ENCODE data around the gene TMEM143. TPM values are rescaled to one million over a fixed set of nuclear protein-coding genes. Genes with fewer than 3 reads are reported as not detected.

Gene TMEM143
- total RNA-seq, 1 donor from 2014 or later, result 11.1 TPM

DNA sequence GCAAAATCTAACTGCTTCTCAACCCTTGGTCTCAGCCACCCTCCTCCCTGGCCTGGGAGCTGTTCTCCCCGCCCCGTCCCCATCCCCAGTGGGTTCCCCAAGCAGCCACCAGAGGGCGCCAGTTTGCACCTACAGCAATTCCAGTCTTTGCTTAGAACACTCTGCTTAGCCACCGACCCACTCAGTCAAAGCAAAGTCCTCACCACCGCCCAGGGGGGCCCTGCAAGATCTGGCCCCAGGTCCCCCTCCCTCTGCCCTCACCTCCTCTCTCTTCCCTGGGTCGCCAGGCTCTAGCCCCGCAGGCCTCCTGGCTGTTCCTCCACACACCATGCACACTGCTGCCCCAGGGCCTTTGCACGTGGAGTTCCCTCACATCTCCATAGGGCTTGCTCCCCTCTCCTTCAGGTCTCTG lies 12.4 kb downstream of the TMEM143 start:
- no peaks in the 10 kb centered on the region for H3K36me3 ChIP-seq
- no peak overlapping the region for H3K4me3 ChIP-seq
- TF ChIP-seq CTCF (IDR thresholded peaks at IDR 0.05), result peak; percentile 86
- H3K9me3 ChIP-seq, result no peaks in the 10 kb centered on the region
- no peaks in the 10 kb centered on the region for H3K27me3 ChIP-seq (ENCODE audit: low read depth)
- H3K27ac ChIP-seq, result no peak overlapping the region
- H3K4me1 ChIP-seq, result no peaks in the 10 kb centered on the region
- DNase-seq, result peak; percentile 84
- ATAC-seq, result peak; percentile 87
- intact Hi-C loops (cut with DNase I), result no loop called here

GRCh38 chr19:48350856-48351255 lies 12.9 kb downstream of the TMEM143 start:
- no peak for DNase-seq
- no peak for TF ChIP-seq CTCF (IDR thresholded peaks at IDR 0.05)
- H3K27ac ChIP-seq, result no peak overlapping the region
- no peaks in the 10 kb centered on the region for H3K27me3 ChIP-seq (ENCODE audit: low read depth)
- no peaks in the 10 kb centered on the region for H3K36me3 ChIP-seq
- intact Hi-C loops (cut with DNase I), result no loop called here
- no peaks in the 10 kb centered on the region for H3K4me1 ChIP-seq
- ATAC-seq, result no peak
- H3K4me3 ChIP-seq, result no peak overlapping the region
- no peaks in the 10 kb centered on the region for H3K9me3 ChIP-seq

- no peaks in the 10 kb centered on the region for H3K4me1 ChIP-seq
- no peak for TF ChIP-seq CTCF (IDR thresholded peaks at IDR 0.05)
- H3K4me3 ChIP-seq, result no peak overlapping the region
- no peaks in the 10 kb centered on the region for H3K36me3 ChIP-seq
- no peak overlapping the region for H3K27ac ChIP-seq
- no peaks in the 10 kb centered on the region for H3K27me3 ChIP-seq (ENCODE audit: low read depth)
- H3K9me3 ChIP-seq, result no peaks in the 10 kb centered on the region
- intact Hi-C loops (cut with DNase I), result no loop called here
- DNase-seq (no peak), ATAC-seq (no peak)
Measured at GRCh38 chr19:48348737-48349136, 15.0 kb downstream of the TMEM143 start.

GRCh38 chr19:48348045-48348444 lies 15.7 kb downstream of the TMEM143 start:
- intact Hi-C loops (cut with DNase I), result no loop called here
- no peak overlapping the region for H3K27ac ChIP-seq
- ATAC-seq (no peak), DNase-seq (no peak)
- TF ChIP-seq CTCF (IDR thresholded peaks at IDR 0.05), result no peak
- H3K4me1 ChIP-seq, result no peaks in the 10 kb centered on the region
- H3K9me3 ChIP-seq, result no peaks in the 10 kb centered on the region
- no peak overlapping the region for H3K4me3 ChIP-seq
- no peaks in the 10 kb centered on the region for H3K36me3 ChIP-seq
- H3K27me3 ChIP-seq (ENCODE audit: low read depth), result no peaks in the 10 kb centered on the region

DNA sequence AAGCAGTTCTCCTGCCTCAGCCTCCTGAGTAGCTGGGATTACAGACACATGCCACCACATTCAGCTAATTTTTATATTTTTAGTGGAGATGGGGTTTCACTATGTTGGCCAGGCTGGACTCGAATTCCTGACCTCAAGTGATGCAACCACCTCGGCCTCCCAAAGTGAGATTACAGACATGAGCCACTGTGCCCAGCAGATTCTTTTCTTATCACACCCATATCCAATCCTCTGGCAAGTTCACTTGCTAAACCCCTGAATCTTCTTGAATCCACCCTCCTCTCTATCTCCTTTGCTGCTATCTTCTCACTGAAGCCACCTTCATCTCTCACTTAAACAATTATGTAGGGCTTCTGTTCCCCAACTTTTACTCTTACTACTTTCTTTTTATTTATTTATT lies 17.5 kb downstream of the TMEM143 start:
- no peaks in the 10 kb centered on the region for H3K9me3 ChIP-seq
- no peaks in the 10 kb centered on the region for H3K4me1 ChIP-seq
- H3K27me3 ChIP-seq (ENCODE audit: low read depth), result no peaks in the 10 kb centered on the region
- DNase-seq (no peak), ATAC-seq (no peak)
- no peak for TF ChIP-seq CTCF (IDR thresholded peaks at IDR 0.05)
- H3K36me3 ChIP-seq, result no peaks in the 10 kb centered on the region
- no peak overlapping the region for H3K27ac ChIP-seq
- no peak overlapping the region for H3K4me3 ChIP-seq
- intact Hi-C loops (cut with DNase I), result no loop called here

- no peak for TF ChIP-seq CTCF (IDR thresholded peaks at IDR 0.05)
- Histone ChIP-seq H3K4me3 (no peak overlapping the region), H3K9me3 (no peaks in the 10 kb centered on the region), H3K4me1 (no peaks in the 10 kb centered on the region), H3K36me3 (peaks cover 7% of the 10 kb centered on the region), H3K27me3 (ENCODE audit: low read depth) (no peaks in the 10 kb centered on the region), H3K27ac (no peak overlapping the region)
- no peak for ATAC-seq
- intact Hi-C loops (cut with DNase I), result no loop called here
- DNase-seq, result no peak
Measured at GRCh38 chr19:48344892-48345291, 18.8 kb downstream of the TMEM143 start.
